ENCODE results near the gene PIK3R6. TPM values are rescaled to one million over a fixed set of nuclear protein-coding genes. Genes with fewer than 3 reads are reported as not detected.

PIK3R6 gene
- total RNA-seq, 4 donors from 2014 or later, result 0.56 to 3.5 (median 1.5) TPM

DNA sequence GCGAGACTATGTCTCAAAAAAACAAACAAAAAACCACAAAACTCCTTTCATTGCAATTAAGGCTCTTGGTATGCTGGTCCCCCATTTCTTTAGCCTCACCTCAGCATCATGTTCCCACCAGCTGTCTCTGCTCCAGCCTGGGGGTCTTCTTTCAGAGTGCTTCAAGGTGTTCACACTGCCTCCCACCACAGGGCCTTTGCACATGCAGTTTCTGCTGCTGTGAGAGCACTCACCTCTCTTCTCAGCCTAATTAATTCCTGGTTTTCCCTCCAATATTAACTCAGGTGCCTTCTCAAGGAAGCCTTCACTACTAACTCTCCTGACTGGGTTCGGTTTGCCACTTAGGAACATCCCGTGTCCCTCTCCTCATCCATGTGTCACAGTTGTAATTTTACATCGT lies 15.9 kb upstream of the PIK3R6 start:
- DNase-seq (ENCODE audit: low spot score) (no peak), ATAC-seq (ENCODE audit: low FRiP score) (no peak)
- TF ChIP-seq, protein P1, sequence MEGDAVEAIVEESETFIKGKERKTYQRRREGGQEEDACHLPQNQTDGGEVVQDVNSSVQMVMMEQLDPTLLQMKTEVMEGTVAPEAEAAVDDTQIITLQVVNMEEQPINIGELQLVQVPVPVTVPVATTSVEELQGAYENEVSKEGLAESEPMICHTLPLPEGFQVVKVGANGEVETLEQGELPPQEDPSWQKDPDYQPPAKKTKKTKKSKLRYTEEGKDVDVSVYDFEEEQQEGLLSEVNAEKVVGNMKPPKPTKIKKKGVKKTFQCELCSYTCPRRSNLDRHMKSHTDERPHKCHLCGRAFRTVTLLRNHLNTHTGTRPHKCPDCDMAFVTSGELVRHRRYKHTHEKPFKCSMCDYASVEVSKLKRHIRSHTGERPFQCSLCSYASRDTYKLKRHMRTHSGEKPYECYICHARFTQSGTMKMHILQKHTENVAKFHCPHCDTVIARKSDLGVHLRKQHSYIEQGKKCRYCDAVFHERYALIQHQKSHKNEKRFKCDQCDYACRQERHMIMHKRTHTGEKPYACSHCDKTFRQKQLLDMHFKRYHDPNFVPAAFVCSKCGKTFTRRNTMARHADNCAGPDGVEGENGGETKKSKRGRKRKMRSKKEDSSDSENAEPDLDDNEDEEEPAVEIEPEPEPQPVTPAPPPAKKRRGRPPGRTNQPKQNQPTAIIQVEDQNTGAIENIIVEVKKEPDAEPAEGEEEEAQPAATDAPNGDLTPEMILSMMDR (IDR thresholded peaks at IDR 0.05), result no peak

DNA sequence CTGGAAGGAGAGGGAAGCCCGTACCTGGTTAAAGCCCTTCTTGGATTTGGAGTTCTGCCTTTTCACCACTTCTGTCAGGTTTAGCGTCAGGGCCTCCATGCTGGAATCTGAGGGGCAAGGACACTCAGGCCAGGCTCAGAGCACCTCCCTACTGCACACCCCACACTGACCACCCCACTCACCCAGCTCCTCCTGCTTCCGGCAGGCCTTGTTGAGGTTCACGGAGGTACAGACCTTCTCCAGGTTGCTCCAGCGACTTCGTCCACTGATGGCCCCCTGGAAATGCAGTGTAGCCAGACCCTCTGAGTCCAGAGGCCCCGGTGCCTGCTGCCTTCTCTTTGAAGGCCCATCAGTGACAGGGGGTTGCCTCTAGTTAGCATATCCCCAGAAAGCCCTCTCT lies 14.1 kb upstream of the PIK3R6 start:
- DNase-seq (ENCODE audit: low spot score) (no peak), ATAC-seq (ENCODE audit: low FRiP score) (no peak)
- TF ChIP-seq, protein P1 (IDR thresholded peaks at IDR 0.05), result no peak

DNA sequence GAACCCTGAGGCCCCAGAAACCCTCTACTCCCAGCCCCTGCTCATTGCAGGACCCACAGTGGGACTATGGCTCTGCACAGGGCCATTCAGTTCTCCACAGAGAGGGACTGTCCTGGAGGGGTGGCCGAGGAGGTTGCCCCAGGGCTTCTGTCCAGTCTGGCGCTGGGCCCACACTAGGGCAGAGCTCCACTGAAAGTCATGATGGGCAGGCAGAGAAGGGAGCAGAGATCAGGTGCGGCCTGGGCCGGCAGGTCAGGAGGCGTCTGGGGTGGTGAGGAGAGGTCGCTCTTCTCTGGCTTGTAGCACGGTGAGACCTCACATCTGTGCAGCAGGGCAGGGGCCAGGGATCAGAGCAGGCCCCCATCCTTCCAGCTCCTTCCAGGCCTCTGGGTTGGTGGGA lies 13.0 kb upstream of the PIK3R6 start:
- ATAC-seq (ENCODE audit: low FRiP score), result no peak
- no peak for DNase-seq (ENCODE audit: low spot score)
- TF ChIP-seq, protein P1 (IDR thresholded peaks at IDR 0.05), result no peak

DNA sequence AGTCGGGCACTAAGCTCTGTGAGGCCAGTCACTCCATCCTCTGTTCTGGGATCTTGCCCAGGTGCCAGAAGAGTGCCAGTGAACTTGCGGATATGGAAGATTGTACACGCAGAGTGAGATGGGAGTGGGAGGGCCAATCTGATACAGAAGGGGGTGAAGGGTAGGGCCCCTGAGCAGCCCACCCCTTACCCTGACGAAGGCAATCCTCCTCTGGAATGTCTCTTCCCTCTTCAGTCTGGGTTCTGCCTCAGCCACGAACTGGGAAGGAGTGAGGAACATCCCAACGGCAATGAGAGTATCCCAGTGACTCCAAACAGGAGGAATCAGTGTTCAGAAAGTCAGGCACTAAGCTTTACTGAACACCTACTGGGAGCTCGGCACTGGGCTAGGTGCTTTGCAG lies 11.9 kb upstream of the PIK3R6 start:
- ATAC-seq (ENCODE audit: low FRiP score) (no peak), DNase-seq (ENCODE audit: low spot score) (no peak)
- TF ChIP-seq, protein P1 (IDR thresholded peaks at IDR 0.05), result no peak

DNA sequence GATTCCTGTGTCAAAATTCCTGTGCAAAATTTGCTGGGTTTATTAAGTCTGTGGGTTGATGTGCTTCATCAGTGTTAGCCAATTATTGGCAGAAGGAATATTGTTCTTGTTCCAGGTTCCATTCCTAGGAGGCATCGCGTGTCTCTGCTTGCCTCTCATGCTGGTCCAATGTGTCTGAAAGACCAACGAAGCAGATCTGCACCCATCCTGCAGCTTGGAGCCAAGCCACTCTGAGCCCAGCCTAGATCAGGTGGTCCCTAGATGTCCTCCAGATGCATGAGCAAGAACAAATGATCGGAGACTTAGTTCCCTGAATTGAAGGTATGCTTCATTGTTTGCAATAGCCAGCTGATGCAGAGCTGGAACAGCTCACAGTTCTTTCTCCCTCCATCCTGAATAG lies 10.5 kb upstream of the PIK3R6 start:
- DNase-seq (ENCODE audit: low spot score) (no peak), ATAC-seq (ENCODE audit: low FRiP score) (no peak)
- TF ChIP-seq, protein P1 (IDR thresholded peaks at IDR 0.05), result no peak

DNA sequence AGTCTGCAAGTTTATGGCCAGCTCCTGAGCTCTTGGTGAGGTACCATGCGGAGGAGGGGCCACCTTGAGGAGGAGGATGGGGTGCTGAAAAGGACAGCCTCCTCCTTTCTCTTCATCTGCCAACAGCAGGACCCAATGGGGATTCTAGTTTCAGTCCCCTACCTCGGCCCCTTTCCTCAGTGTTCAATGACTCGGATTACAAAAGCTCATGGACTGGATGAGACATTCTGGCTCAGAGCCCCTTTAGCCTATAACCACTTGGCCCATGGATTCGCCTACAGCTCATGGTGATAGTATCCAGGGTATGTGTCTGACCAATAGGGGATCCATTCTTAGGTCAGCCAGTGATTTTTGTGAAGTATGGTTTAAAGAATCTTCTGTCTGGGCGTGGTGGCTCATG lies 8.5 kb upstream of the PIK3R6 start:
- ATAC-seq (ENCODE audit: low FRiP score), result no peak
- TF ChIP-seq, protein P1 (IDR thresholded peaks at IDR 0.05), result no peak

DNA sequence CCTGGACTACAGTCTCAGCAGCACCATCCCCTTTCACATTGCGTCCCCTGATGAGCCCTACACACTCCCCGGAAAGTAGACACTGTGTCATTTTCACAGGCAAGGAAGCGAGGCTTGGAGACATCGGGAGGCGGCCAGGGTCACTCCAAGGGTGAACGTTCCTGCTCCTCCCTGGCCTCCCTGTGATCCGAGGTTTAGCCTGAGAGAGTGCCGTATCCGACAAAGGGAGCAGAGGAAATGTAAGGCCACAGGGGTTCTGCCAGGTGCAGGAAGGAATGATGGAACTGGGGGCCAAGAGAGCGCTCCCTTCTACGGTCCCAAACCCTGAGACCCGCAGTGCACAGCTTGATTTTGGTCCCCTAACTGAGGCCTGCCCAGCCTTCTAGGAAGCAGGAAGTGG lies 8.0 kb upstream of the PIK3R6 start:
- ATAC-seq (ENCODE audit: low FRiP score), result no peak
- TF ChIP-seq, protein P1 (IDR thresholded peaks at IDR 0.05), result no peak
- no peak for DNase-seq (ENCODE audit: low spot score)

More for the DNA sequence above, 8.5 kb upstream of the PIK3R6 start:
- DNase-seq (ENCODE audit: low spot score), result no peak
